Subcutaneous adipose tissue (tissue), 4 donors: ENCODE measurements around the gene MAPKAP1. TPM values are rescaled to one million over a fixed set of nuclear protein-coding genes. Genes with fewer than 3 reads are reported as not detected.

Experiments used
- total RNA-seq, 4 donors: library from RNA; depleted of rRNA; stranded (reverse); fragments of >200 nt; gene quantifications; one replicate each; pipeline ENCODE4 v1.1.0, GENCODE V29; 2016
- TF ChIP-seq, protein P1 (sequence below): fragments of 450-650 bp; IDR thresholded peaks from one replicate; pipeline ENCODE4 v1.5.1; 2016; ENCODE audit warnings: low read depth, mild to moderate bottlenecking, control low read depth, antibody characterized with exemption, moderate library complexity

The MAPKAP1 gene
- total RNA-seq, 4 donors from 2014 or later: 64.4 to 146 (median 83.9) TPM

DNA sequence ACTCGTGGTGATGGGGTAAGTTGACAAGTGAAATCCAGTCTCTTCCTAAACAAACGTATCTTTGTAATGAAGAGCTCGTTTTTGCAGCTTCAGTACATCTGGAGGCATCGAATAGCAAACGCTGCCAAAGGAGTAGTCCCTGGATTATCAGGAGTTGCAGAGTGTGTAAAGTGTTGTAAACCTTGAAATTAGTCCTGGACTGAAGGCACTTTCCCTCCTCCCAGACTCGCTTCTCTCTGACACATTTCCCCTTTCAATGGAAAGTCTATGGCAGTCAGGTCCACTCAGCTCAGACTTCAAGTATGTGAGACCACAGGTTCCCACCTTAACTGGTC lies 38.6 kb upstream of the MAPKAP1 start:
- TF ChIP-seq, protein P1, sequence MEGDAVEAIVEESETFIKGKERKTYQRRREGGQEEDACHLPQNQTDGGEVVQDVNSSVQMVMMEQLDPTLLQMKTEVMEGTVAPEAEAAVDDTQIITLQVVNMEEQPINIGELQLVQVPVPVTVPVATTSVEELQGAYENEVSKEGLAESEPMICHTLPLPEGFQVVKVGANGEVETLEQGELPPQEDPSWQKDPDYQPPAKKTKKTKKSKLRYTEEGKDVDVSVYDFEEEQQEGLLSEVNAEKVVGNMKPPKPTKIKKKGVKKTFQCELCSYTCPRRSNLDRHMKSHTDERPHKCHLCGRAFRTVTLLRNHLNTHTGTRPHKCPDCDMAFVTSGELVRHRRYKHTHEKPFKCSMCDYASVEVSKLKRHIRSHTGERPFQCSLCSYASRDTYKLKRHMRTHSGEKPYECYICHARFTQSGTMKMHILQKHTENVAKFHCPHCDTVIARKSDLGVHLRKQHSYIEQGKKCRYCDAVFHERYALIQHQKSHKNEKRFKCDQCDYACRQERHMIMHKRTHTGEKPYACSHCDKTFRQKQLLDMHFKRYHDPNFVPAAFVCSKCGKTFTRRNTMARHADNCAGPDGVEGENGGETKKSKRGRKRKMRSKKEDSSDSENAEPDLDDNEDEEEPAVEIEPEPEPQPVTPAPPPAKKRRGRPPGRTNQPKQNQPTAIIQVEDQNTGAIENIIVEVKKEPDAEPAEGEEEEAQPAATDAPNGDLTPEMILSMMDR: no peak

DNA sequence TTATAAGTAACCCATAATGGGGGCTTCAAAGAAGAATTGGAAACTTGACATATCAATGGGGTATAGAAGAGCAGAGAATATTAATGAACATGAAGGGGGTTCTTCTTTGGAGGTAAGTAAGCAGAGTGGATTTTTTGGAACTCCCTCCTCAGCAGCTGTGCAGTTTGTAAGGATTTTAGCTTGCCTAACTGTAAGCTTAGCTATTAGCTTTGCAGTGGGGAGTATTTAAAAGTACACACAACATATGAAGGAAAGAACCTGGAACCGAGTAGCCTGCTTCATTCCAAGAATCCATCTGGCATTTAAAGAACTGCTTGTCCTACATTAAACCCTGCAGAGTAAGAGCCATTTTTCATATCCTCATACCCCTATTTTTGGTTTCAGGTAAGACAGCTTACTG lies 38.0 kb upstream of the MAPKAP1 start:
- TF ChIP-seq, protein P1: no peak

DNA sequence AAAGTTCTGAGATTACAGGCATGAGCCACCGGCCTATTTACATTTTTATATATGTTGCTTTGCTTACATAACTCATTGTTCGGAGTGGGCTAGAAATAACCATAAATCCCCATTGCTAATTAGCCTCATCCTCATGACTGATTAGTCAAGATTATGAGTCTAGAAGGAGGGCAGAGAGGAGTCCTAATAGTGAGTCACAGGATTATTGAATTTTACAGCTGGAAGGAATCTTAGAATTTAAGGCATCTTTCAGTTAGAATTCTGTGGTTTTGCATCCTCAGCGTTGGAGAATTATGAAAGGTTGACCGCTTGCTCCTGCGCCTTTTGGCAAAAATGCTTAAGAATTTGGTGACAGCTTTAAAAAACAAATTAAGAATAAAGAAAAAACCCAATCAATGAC lies 37.6 kb upstream of the MAPKAP1 start:
- TF ChIP-seq, protein P1: no peak

DNA sequence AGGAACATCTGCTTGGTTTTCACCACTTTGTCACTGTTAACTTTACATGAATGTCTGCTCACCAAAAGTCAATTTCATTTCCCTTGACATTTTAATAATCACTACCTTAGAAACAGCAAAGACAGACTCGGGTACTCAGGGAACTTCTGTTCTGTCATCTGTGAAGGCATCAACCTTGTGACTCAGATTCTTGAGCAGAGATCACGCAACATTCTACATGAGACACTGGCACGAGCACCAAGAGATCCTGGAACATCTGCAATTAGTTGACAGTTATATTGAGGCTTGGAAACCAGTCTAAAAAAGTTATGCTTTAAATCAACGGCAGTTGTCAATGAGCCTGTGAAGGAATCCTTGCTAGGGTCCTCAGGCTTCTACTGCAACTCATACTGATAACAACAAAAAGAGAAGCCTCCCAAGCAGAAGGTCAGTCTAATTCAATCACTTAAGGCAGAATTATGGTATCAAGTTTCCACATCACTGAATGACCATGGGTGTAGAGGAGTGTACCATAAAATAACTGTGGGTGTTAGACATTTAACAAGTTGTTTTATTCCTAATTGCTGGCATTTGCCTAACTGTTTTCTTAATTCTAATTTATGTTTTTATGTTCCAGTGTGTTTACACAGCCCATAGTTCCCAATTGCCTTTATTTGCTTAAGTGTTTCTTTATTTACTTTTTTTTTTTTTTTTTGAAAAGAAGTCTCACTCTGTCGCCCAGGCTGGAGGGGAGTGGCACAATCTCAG lies 36.8 kb upstream of the MAPKAP1 start:
- TF ChIP-seq, protein P1: no peak

DNA sequence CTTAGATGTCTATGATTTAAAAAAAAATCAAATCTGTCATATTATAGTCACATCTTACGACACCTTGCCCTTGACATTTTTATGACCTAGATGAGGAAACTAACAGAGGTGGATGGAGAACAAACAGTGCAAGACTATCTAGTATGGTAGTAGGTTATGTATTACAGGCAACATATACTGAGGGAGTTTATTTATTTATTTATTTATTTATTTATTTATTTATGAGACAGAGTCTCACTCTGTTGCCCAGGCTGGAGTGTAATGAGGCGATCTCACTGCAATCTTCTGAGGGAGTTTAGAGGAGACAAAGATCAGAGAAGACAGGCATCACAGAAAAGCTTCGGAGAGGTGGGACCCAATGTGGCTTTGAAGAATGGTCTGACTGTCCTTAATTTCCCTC lies 35.6 kb upstream of the MAPKAP1 start:
- TF ChIP-seq, protein P1: no peak

DNA sequence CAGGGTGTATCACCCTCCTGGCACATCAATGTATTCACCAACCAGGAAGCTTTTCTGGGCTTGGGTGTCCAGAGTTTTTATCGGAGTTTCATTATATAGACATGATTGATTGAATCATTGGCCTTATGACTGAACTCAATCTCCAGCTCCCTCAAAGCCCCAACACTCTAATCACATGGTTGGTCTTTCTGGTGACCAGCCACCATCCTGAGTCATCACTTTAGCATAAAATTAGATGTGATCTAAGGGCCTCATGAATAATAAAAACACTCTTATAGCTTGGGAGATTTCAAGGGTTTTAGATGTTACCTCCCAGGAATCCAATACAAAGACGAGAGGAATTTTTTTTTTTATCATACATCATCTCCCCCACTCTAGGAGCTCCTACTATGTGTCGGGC lies 32.4 kb upstream of the MAPKAP1 start:
- TF ChIP-seq, protein P1: no peak

DNA sequence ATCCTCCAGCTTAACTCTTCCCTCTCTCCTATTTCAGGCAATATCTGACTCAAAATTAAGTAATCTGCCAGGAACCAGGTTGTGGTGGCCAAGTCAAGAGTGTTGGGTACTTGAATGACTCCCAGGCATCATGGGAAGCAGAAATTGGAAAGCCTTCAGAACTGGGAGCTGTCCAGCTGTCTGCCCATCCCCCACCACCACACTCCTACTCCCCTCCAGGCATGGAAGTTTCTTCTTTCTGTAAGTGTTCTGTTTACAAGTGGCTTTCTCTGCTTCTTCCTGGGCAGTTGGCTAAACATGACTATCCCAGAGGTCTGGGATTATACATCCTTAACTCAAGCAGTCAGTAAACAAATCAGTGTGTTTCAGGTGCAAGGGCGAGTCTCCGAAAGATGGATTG lies 25.6 kb upstream of the MAPKAP1 start:
- TF ChIP-seq, protein P1: no peak
